ENCODE measurements around the gene CDH13. TPM values are rescaled to one million over a fixed set of nuclear protein-coding genes. Genes with fewer than 3 reads are reported as not detected.

The CDH13 gene
- total and polyA plus RNA-seq, 2 donors (not counting 3 experiments of a cell fraction or from before 2014, with no cell fraction given): 96.6 to 124 TPM

DNA sequence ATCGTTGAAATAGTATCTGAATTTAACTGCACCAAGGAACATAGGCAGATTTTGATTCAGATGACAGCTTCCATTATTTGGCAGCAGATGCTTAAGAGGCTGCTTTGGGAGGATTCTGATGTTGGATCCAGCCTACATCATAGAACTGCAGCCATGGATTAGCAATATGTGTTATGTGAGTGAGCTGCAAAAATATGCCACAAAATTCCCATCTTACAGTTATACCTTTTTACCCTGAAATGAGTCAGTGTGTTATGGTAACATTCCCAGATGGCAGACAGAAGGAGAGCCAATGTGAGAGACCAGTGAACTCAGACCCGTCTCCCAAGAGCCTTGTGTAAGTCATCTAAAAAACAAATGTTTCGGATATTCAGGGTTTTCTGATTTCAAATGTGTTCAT is 206.1 kb downstream of the CDH13 start:
- no peaks in the 10 kb centered on the region for H4K20me1 ChIP-seq (replicated peaks; ENCODE audit: control insufficient read depth, extremely low read depth, insufficient read depth, low read length)
- no peak overlapping the region for H3K4me3 ChIP-seq (replicated peaks in 1 of 3; ENCODE audit: insufficient read depth in 1 of 3, low read depth in 1 of 3, low read length in 3 of 3)
- no peaks in the 10 kb centered on the region for H3K9me1 ChIP-seq (replicated peaks; ENCODE audit: control insufficient read depth, extremely low read depth, insufficient read depth, low read length)
- intact Hi-C loops (cut with micrococcal nuclease) (no loop called here), dilution Hi-C loops (cut with MboI; ENCODE audit: extremely low pct_ligation_motif_present, low sequenced_read_pairs) (no loop called here)
- no peaks in the 10 kb centered on the region for H3K36me3 ChIP-seq (ENCODE audit: control insufficient read depth in 2 of 2, extremely low read depth in 1 of 2, insufficient read depth in 2 of 2, low read length in 2 of 2)
- H3K27me3 ChIP-seq (ENCODE audit: control insufficient read depth in 2 of 2, insufficient read depth in 2 of 2, low read length in 2 of 2): no peaks in the 10 kb centered on the region
- ChIA-PET CTCF (no interaction called here), POLR2A (no interaction called here)
- BruUV-seq (replicated peaks): no TSS peak
- no peak overlapping the region for H2AFZ ChIP-seq (ENCODE audit: low read depth, low read length)
- H3K27ac ChIP-seq (ENCODE audit: insufficient read depth, low read depth, low read length): no peak overlapping the region
- H3K4me2 ChIP-seq (ENCODE audit: insufficient read depth, low read length): no peak overlapping the region
- TF ChIP-seq GATA2 (IDR thresholded peaks at IDR 0.05; ENCODE audit: insufficient read depth, insufficient read length, low read depth, low read length) (no peak), POLR2A (IDR thresholded peaks at IDR 0.05; ENCODE audit: low read depth, low read length) (no peak), POLR2AphosphoS5 (IDR thresholded peaks at IDR 0.05; ENCODE audit: insufficient read depth, low read depth, low read length) (no peak), MYC (IDR thresholded peaks at IDR 0.05; ENCODE audit: low read depth, low read length) (no peak)
- TF ChIP-seq, protein P1, sequence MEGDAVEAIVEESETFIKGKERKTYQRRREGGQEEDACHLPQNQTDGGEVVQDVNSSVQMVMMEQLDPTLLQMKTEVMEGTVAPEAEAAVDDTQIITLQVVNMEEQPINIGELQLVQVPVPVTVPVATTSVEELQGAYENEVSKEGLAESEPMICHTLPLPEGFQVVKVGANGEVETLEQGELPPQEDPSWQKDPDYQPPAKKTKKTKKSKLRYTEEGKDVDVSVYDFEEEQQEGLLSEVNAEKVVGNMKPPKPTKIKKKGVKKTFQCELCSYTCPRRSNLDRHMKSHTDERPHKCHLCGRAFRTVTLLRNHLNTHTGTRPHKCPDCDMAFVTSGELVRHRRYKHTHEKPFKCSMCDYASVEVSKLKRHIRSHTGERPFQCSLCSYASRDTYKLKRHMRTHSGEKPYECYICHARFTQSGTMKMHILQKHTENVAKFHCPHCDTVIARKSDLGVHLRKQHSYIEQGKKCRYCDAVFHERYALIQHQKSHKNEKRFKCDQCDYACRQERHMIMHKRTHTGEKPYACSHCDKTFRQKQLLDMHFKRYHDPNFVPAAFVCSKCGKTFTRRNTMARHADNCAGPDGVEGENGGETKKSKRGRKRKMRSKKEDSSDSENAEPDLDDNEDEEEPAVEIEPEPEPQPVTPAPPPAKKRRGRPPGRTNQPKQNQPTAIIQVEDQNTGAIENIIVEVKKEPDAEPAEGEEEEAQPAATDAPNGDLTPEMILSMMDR (IDR thresholded peaks at IDR 0.05; ENCODE audit: extremely low read depth in 1 of 2, insufficient read depth in 1 of 2, low read depth in 1 of 2, low read length in 2 of 2): no peak
- H3K9ac ChIP-seq (replicated peaks; ENCODE audit: extremely low read depth, insufficient read depth, low read length): no peak overlapping the region
- no peaks in the 10 kb centered on the region for H3K79me2 ChIP-seq (ENCODE audit: control insufficient read depth, insufficient read depth, low read length)
- H3K4me1 ChIP-seq (ENCODE audit: control insufficient read depth, extremely low read depth, insufficient read depth, low read length): no peaks in the 10 kb centered on the region
- no peaks in the 10 kb centered on the region for H3K9me3 ChIP-seq (replicated peaks; ENCODE audit: control insufficient read depth, insufficient read depth, low read length)
- no peak for DNase-seq (ENCODE audit: low read depth, low spot score)
- no peak for FAIRE-seq

DNA sequence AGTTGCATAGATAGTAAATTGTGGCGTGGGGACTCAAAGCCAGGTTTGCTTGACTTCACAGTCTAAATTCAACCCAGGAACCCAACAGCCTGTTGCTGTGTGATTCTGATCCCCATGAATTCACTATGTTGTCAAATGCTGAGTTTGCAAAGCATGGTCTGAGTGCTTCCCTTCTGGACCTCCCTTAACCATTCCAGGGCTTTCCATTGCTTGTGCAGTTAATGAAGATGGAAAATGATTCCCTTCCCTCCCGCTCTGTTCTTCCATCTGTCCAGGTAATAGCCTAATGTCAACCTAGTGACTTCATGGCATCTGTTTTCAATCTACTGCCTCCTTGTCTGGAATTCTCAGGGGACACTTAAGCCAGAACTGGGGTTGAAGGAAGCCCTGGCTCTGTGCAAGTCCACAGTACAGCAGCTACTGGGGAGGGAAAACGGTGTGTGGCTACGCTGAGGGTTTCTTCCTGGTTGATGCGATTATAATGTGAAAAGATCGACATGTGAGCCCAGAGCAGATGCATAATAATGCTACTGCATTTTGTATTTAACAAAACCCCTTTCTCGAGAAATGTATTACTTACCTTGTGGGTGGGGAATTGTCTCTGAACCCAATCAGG is 206.7 kb downstream of the CDH13 start:
- Histone ChIP-seq H3K9me1 (replicated peaks; ENCODE audit: control insufficient read depth, extremely low read depth, insufficient read depth, low read length) (no peaks in the 10 kb centered on the region), H3K4me1 (ENCODE audit: control insufficient read depth, extremely low read depth, insufficient read depth, low read length) (no peaks in the 10 kb centered on the region), H2AFZ (ENCODE audit: low read depth, low read length) (no peak overlapping the region), H3K27ac (ENCODE audit: insufficient read depth, low read depth, low read length) (no peak overlapping the region), H3K4me2 (ENCODE audit: insufficient read depth, low read length) (no peak overlapping the region), H3K4me3 (replicated peaks in 1 of 3; ENCODE audit: insufficient read depth in 1 of 3, low read depth in 1 of 3, low read length in 3 of 3) (no peak overlapping the region), H3K36me3 (ENCODE audit: control insufficient read depth in 2 of 2, extremely low read depth in 1 of 2, insufficient read depth in 2 of 2, low read length in 2 of 2) (no peaks in the 10 kb centered on the region), H3K9me3 (replicated peaks; ENCODE audit: control insufficient read depth, insufficient read depth, low read length) (no peaks in the 10 kb centered on the region), H3K79me2 (ENCODE audit: control insufficient read depth, insufficient read depth, low read length) (no peaks in the 10 kb centered on the region), H3K9ac (replicated peaks; ENCODE audit: extremely low read depth, insufficient read depth, low read length) (no peak overlapping the region), H4K20me1 (replicated peaks; ENCODE audit: control insufficient read depth, extremely low read depth, insufficient read depth, low read length) (no peaks in the 10 kb centered on the region), H3K27me3 (ENCODE audit: control insufficient read depth in 2 of 2, insufficient read depth in 2 of 2, low read length in 2 of 2) (no peaks in the 10 kb centered on the region)
- intact Hi-C loops (cut with micrococcal nuclease) (no loop called here), dilution Hi-C loops (cut with MboI; ENCODE audit: extremely low pct_ligation_motif_present, low sequenced_read_pairs) (no loop called here)
- BruUV-seq (replicated peaks): no TSS peak
- DNase-seq (ENCODE audit: low read depth, low spot score) (no peak), FAIRE-seq (no peak)
- ChIA-PET POLR2A (no interaction called here), CTCF (no interaction called here)
- TF ChIP-seq, protein P1 (IDR thresholded peaks at IDR 0.05; ENCODE audit: extremely low read depth in 1 of 2, insufficient read depth in 1 of 2, low read depth in 1 of 2, low read length in 2 of 2): no peak
- TF ChIP-seq EZH2 (IDR thresholded peaks at IDR 0.05; ENCODE audit: borderline replicate concordance, low read depth, low read length, severe bottlenecking) (no peak), JUN (IDR thresholded peaks at IDR 0.05; ENCODE audit: borderline replicate concordance, insufficient read depth, insufficient read length, low read depth) (no peak)

Data from endothelial cell of umbilical vein (primary cell).